HG03571 (cell line): Measurements from ENCODE around the gene OTOS.

ENCODE experiments used
- ATAC-seq: cut with Tn5 transposase; IDR thresholded peaks from one replicate; pipeline ENCODE4 v1.9.1; 2021; ENCODE audit not compliant: unreplicated experiment

OTOS gene

GRCh38 chr2:240153418-240153817 is 13.0 kb upstream of the OTOS start:
- no peak for ATAC-seq

GRCh38 chr2:240151477-240152031 is 11.1 kb upstream of the OTOS start:
- no peak for ATAC-seq

- ATAC-seq: no peak
Measured at GRCh38 chr2:240149943-240150784, 9.7 kb upstream of the OTOS start.

GRCh38 chr2:240147911-240148587 is 7.6 kb upstream of the OTOS start:
- no peak for ATAC-seq

GRCh38 chr2:240147382-240147781 is 6.9 kb upstream of the OTOS start:
- no peak for ATAC-seq

GRCh38 chr2:240146627-240147278 is 6.3 kb upstream of the OTOS start:
- ATAC-seq: no peak

GRCh38 chr2:240146141-240146561 is 5.7 kb upstream of the OTOS start:
- ATAC-seq: no peak

GRCh38 chr2:240145461-240145860 is 5.0 kb upstream of the OTOS start:
- ATAC-seq: no peak

GRCh38 chr2:240144649-240145261 is 4.3 kb upstream of the OTOS start:
- no peak for ATAC-seq

GRCh38 chr2:240143801-240144648 is 3.6 kb upstream of the OTOS start:
- ATAC-seq: peak; percentile 77

- ATAC-seq: no peak
Measured at GRCh38 chr2:240143276-240143675, 2.8 kb upstream of the OTOS start.

- no peak for ATAC-seq
Measured at GRCh38 chr2:240142859-240143258, 2.4 kb upstream of the OTOS start.

GRCh38 chr2:240142256-240142775 is 1.9 kb upstream of the OTOS start:
- no peak for ATAC-seq

GRCh38 chr2:240141736-240142135 is 1.3 kb upstream of the OTOS start:
- ATAC-seq: no peak

- ATAC-seq: no peak
Measured at GRCh38 chr2:240140920-240141319, 462 bp upstream of the OTOS start.

- ATAC-seq: no peak
Measured at GRCh38 chr2:240139666-240140393, 628 bp downstream of the OTOS start.

- no peak for ATAC-seq
Measured at GRCh38 chr2:240139011-240139441, 1.4 kb downstream of the OTOS start.

GRCh38 chr2:240138254-240138984 is 2.0 kb downstream of the OTOS start:
- no peak for ATAC-seq
